ENCODE results near the gene LAMA5.

DNA sequence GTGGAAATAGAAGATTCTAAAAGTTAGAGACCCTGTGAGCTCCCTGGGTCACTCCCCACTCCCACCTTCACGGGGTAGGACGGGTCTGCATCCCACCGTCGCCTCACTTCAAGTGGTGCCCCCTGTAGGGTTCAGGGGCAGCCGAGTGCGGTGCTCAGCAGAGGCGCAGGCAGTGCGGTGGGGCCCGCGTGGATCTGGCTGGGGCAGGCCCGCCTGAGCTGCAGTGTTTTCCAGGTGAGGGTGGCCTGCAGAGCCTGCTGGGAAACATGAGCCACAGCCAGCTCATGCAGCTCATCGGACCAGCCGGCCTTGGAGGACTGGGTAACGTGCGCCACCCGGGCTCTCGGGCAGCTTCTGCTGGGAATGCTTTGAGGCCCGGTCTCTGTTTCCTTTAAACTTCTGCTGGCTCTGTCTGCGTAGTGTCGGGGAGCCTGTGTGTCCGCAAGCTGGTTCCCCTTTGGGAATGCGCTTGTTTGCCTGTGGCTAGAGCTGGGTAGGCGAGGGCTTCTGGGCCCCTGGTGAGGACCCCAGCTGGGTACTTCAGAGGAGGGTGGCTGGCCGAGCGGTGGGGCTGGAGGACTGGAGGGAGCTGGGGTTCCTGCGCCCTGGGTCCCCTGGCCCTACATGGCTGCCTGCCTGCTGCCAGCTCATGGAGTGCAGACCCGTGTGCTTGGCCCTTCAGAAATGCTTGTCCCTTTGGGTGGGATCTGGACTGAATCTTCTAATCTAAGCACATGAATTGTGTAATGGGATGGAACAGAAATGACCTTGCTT, 60.5 kb downstream of the LAMA5 start:
- TF ChIP-seq, protein P1, sequence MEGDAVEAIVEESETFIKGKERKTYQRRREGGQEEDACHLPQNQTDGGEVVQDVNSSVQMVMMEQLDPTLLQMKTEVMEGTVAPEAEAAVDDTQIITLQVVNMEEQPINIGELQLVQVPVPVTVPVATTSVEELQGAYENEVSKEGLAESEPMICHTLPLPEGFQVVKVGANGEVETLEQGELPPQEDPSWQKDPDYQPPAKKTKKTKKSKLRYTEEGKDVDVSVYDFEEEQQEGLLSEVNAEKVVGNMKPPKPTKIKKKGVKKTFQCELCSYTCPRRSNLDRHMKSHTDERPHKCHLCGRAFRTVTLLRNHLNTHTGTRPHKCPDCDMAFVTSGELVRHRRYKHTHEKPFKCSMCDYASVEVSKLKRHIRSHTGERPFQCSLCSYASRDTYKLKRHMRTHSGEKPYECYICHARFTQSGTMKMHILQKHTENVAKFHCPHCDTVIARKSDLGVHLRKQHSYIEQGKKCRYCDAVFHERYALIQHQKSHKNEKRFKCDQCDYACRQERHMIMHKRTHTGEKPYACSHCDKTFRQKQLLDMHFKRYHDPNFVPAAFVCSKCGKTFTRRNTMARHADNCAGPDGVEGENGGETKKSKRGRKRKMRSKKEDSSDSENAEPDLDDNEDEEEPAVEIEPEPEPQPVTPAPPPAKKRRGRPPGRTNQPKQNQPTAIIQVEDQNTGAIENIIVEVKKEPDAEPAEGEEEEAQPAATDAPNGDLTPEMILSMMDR (conservative IDR thresholded peaks at IDR 0.05; ENCODE audit: low read length): no peak
- TF ChIP-seq EZH2phosphoT487 (IDR thresholded peaks at IDR 0.05; ENCODE audit: borderline replicate concordance, low read depth, low read length): no peak

All from OCI-LY7 (cell line).